ENCODE measurements around the gene TACC2.

TACC2 gene

GRCh38 chr10:122173337-122173736, 184.4 kb downstream of the TACC2 start:
- no peak for DNase-seq

- no peak for DNase-seq
Measured at GRCh38 chr10:122173766-122174435, 184.9 kb downstream of the TACC2 start.

GRCh38 chr10:122176232-122177213, 187.6 kb downstream of the TACC2 start:
- DNase-seq = no peak

GRCh38 chr10:122178655-122179054, 189.7 kb downstream of the TACC2 start:
- no peak for DNase-seq

GRCh38 chr10:122181041-122181732, 192.2 kb downstream of the TACC2 start:
- no peak for DNase-seq

- DNase-seq = no peak
Measured at GRCh38 chr10:122181876-122182275, 192.9 kb downstream of the TACC2 start.

- DNase-seq = peak; percentile 1
Measured at GRCh38 chr10:122182308-122182707, 193.3 kb downstream of the TACC2 start.

GRCh38 chr10:122184254-122184653, 195.3 kb downstream of the TACC2 start:
- DNase-seq = no peak

GRCh38 chr10:122185643-122186042, 196.7 kb downstream of the TACC2 start:
- no peak for DNase-seq

- DNase-seq = no peak
Measured at GRCh38 chr10:122186816-122187810, 198.2 kb downstream of the TACC2 start.

- DNase-seq = no peak
Measured at GRCh38 chr10:122188706-122189105, 199.7 kb downstream of the TACC2 start.

- DNase-seq = no peak
Measured at GRCh38 chr10:122189185-122189584, 200.2 kb downstream of the TACC2 start.

- no peak for DNase-seq
Measured at GRCh38 chr10:122190176-122190943, 201.4 kb downstream of the TACC2 start.

GRCh38 chr10:122191936-122192541, 203.1 kb downstream of the TACC2 start:
- DNase-seq = no peak

GRCh38 chr10:122194251-122194650, 205.3 kb downstream of the TACC2 start:
- no peak for DNase-seq

GRCh38 chr10:122196218-122196617, 207.3 kb downstream of the TACC2 start:
- no peak for DNase-seq

- no peak for DNase-seq
Measured at GRCh38 chr10:122197611-122198222, 208.8 kb downstream of the TACC2 start.

GRCh38 chr10:122198631-122199030, 209.7 kb downstream of the TACC2 start:
- no peak for DNase-seq

GRCh38 chr10:122199070-122199469, 210.1 kb downstream of the TACC2 start:
- DNase-seq = no peak

GRCh38 chr10:122199689-122200088, 210.7 kb downstream of the TACC2 start:
- no peak for DNase-seq
